IgD-negative memory B cell (primary cell): ENCODE results near the gene MLEC. TPM values are rescaled to one million over a fixed set of nuclear protein-coding genes. Genes with fewer than 3 reads are reported as not detected.

ENCODE experiments used
- H3K27ac Mint-ChIP-seq, 3 donors: one replicate each; pipeline ENCODE4 v1.8.0; 2020 to 2022; ENCODE audit warnings: mild to moderate bottlenecking in 3 of 3, mixed read lengths in 3 of 3, moderate library complexity in 1 of 3
- H3K27me3 Mint-ChIP-seq: one replicate; pipeline ENCODE4 v1.8.0; 2021; ENCODE audit warnings: mixed read lengths
- H3K36me3 Mint-ChIP-seq: one replicate; pipeline ENCODE4 v1.8.0; 2020; ENCODE audit warnings: mild to moderate bottlenecking, mixed read lengths
- H3K4me1 Mint-ChIP-seq, 3 donors: one replicate each; pipeline ENCODE4 v1.8.0; 2020 to 2022; ENCODE audit warnings: mixed read lengths in 3 of 3, mild to moderate bottlenecking in 1 of 3
- H3K4me3 Mint-ChIP-seq, 4 donors: one replicate each; pipeline ENCODE4 v1.8.0; 2020 to 2022; ENCODE audit warnings: mild to moderate bottlenecking in 4 of 4, mixed read lengths in 4 of 4, moderate library complexity in 3 of 4
- H3K9me3 Mint-ChIP-seq, 3 donors: one replicate each; pipeline ENCODE4 v1.8.0; 2020 to 2021; ENCODE audit warnings: mixed read lengths in 3 of 3, mild to moderate bottlenecking in 1 of 3
- polyA plus RNA-seq: library from polyadenylated mRNA; unstranded; fragments of 300-500 nt; fragmentation: Illumina TruSeq; gene quantifications from one replicate; pipeline ENCODE4 v1.2.3, GENCODE V29; 2021

Gene MLEC
- polyA plus RNA-seq, 1 donor from 2014 or later = 64.3 TPM

DNA sequence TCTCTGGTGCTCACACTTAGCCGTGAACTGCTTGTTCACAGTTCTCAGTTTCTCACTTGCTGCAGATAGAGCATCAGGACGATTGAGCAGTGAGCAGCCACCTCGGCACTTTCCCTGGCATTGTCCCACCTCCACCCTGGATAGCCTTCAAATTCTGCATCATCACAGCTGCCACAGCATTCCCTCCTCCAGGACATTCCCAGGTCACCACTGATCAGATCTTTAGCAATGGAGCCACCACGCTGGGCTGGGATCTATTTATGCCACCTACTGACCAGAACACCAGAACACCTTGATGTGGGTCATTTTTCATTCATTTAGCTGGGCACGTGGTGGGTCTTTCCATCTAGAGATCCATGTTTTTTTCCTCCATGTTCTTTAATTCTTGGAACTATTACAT, 62.3 kb downstream of the MLEC start:
- H3K27me3 Mint-ChIP-seq = peaks cover 3% of the 10 kb centered on the region
- H3K4me3 Mint-ChIP-seq = peak overlapping the region in 1 of 4 donors; percentile 65
- peaks cover 0 to 1% (median 0%) of the 10 kb centered on the region in 3 donors for H3K9me3 Mint-ChIP-seq
- H3K27ac Mint-ChIP-seq = peak overlapping the region in 1 of 3 donors; percentile 35
- no peaks in the 10 kb centered on the region for H3K36me3 Mint-ChIP-seq
- peaks cover 0 to 3% (median 3%) of the 10 kb centered on the region in 3 donors for H3K4me1 Mint-ChIP-seq

- peaks cover 0 to 5% (median 3%) of the 10 kb centered on the region in 3 donors for H3K4me1 Mint-ChIP-seq
- H3K36me3 Mint-ChIP-seq = no peaks in the 10 kb centered on the region
- H3K9me3 Mint-ChIP-seq = peaks cover 4 to 9% (median 8%) of the 10 kb centered on the region in 3 donors
- H3K4me3 Mint-ChIP-seq = no peak overlapping the region
- no peak overlapping the region for H3K27ac Mint-ChIP-seq
- peaks cover 3% of the 10 kb centered on the region for H3K27me3 Mint-ChIP-seq
These were observed 63.9 kb downstream of the MLEC start for GRCh38 chr12:120750806-120751205.

DNA sequence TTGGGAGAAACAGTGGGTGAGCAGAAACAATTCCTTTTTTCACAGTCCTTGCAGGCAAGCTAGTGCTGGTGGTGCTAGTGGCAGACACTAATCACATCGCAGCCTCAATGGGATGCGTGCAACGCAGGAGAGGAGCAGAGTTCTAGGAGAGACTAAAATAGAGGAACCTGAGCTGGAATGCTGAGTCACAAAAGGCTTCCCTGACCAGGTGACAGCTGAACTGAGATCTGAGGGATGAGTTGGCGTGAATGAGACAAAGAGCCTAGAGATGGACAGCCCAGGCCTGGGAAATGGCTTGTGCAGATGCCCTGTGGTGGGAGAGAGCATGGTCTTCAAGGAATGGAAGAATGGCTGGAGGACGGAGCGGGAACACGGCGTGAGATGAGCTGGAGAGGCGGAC, 64.4 kb downstream of the MLEC start:
- Mint-ChIP-seq H3K36me3 (no peaks in the 10 kb centered on the region), H3K9me3 (peaks cover 4 to 9% (median 8%) of the 10 kb centered on the region in 3 donors), H3K4me1 (peaks cover 0 to 5% (median 3%) of the 10 kb centered on the region in 3 donors), H3K27ac (no peak overlapping the region), H3K4me3 (no peak overlapping the region), H3K27me3 (peaks cover 3% of the 10 kb centered on the region)

Other genes starting within 250 kb of the MLEC start
- 830 TPM for gene COX6A1, start 249.0 kb upstream of the MLEC start, polyA plus RNA-seq
- gene TRIAP1, start 240.8 kb upstream of the MLEC start, polyA plus RNA-seq = 53.0 TPM
- gene GATC, start 240.7 kb upstream of the MLEC start, polyA plus RNA-seq = 23.0 TPM
- 204 TPM for gene SRSF9, start 217.4 kb upstream of the MLEC start, polyA plus RNA-seq
- gene DYNLL1, start 191.0 kb upstream of the MLEC start, polyA plus RNA-seq = 442 TPM
- 29.1 TPM for gene COQ5, start 158.0 kb upstream of the MLEC start, polyA plus RNA-seq
- gene RNF10, start 152.8 kb upstream of the MLEC start, polyA plus RNA-seq = 111 TPM
- 74.2 TPM for gene POP5, start 105.7 kb upstream of the MLEC start, polyA plus RNA-seq
- not detected for gene CABP1, start 46.5 kb upstream of the MLEC start, polyA plus RNA-seq
- 4.9 TPM for gene UNC119B, start 23.3 kb downstream of the MLEC start, polyA plus RNA-seq
- gene ACADS, start 38.7 kb downstream of the MLEC start, polyA plus RNA-seq = 14.1 TPM
- gene SPPL3, start 217.2 kb downstream of the MLEC start, polyA plus RNA-seq = 18.6 TPM